ENCODE measurements around the gene MCM6.

MCM6 gene

GRCh38 chr2:135862718-135863117 lies 13.5 kb downstream of the MCM6 start:
- DNase-seq (ENCODE audit: low read depth) = no peak

GRCh38 chr2:135853401-135853800 lies 22.8 kb downstream of the MCM6 start:
- DNase-seq (ENCODE audit: low read depth) = no peak

GRCh38 chr2:135851858-135852257 lies 24.4 kb downstream of the MCM6 start:
- no peak for DNase-seq (ENCODE audit: low read depth)

DNA sequence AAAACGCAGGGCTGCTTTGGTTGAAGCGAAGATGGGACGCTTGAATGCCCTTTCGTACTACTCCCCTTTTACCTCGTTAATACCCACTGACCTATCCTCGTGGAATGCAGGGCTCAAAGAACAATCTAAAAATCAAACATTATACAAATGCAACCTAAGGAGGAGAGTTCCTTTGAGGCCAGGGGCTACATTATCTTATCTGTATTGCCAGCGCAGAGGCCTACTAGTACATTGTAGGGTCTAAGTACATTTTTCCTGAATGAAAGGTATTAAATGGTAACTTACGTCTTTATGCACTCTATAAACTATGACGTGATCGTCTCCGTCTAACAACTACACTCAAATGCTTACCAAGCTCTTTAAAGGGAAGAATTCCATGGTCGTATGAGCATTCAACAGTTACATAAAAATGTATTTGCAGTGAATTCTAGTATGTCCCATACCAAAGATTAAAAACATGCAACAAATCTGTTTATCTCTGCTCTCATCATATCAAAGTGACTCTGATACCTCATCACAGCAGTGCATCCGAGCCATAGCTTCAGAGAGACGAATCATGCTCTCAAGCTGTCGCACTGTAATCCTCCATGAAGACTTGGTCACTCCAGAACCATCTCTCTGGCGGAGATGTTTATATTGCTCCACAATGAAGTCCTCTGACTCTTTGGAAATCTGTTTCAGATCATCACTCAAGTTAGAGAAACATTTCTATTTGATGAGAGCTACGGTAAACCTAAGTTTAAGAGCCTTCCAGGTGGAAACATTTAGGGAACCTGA lies 25.2 kb downstream of the MCM6 start:
- no peak for DNase-seq (ENCODE audit: low read depth)

- DNase-seq (ENCODE audit: low read depth) = no peak
Measured at GRCh38 chr2:135849087-135849486, 27.2 kb downstream of the MCM6 start.

DNA sequence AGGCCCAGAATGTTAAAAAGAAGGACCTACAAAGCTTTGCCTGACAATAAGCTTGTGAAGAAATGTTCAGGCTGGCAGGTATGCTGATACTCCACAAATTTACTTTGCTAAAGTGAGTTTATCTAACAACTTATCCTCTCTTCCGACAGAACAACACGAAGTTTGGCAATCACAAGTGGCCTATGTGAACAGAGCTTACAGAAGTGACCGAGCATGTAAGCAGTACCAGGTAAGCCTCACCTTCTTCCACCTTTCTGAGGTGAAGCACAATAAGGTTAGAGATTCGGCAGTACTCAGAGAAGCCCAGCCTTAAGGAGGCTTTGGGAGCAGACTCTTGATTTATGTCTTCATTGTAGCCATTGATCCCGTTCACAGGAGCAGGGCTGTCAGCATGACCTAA lies 30.2 kb downstream of the MCM6 start:
- no peak for DNase-seq (ENCODE audit: low read depth)

DNA sequence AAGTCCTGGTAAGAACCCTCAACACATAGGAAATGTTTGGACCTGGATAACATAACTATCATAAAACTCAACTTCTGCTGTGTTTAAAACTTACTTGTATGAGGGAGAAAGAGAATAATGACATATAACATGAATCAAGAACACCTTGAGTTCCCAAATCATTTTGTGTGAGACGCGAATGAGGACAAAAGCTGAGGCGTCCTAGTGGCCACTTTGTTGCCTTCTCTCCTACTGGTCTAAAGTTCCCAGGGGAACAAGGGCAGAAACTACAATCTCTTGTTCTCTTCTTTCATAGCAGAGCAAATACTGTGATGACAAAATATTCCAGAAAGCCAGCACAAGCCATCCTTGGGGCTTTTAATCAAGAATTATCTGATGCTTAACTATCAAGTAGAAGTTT lies 31.0 kb downstream of the MCM6 start:
- DNase-seq (ENCODE audit: low read depth) = no peak

GRCh38 chr2:135844301-135844895 lies 31.8 kb downstream of the MCM6 start:
- no peak for DNase-seq (ENCODE audit: low read depth)

GRCh38 chr2:135843671-135844070 lies 32.6 kb downstream of the MCM6 start:
- DNase-seq (ENCODE audit: low read depth) = no peak

DNA sequence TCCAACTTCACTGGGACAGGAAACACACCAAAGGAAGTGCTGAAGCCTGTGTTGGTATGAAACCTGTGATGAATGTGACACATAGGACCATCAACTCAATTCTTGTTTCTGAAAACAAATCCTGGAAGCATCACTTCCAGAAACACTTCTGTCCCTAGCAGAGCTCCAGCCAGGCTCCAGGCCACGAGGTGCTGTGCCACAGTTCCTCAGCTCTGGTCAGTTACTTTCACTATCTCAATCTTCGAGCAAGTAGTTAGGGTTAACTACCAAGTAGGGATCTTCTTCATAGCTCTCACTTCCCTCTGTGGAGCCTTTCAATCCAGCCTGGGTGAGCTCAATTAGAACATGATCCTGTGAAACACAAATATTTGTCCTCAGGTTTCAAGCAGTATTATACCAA lies 35.6 kb downstream of the MCM6 start:
- no peak for DNase-seq (ENCODE audit: low read depth)

GRCh38 chr2:135839713-135840112 lies 36.5 kb downstream of the MCM6 start:
- no peak for DNase-seq (ENCODE audit: low read depth)

DNA sequence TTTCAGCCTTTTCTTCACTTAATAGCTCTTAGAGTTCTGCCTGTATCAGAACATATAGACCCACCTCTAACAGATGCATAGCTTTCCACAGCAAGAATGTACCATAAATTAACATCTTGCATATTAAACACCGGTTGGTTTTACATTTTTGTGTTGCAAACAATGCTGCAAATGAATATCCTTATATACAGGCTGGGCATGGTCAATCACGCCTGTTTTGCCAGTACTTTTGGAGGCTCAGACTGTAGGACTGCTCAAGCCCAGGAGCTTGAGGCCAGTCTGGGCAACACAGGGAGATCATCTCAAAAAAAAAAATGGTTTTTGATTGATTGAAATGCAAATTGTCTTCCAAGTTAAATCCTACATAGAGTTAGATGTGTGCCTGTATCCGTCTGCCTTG lies 37.7 kb downstream of the MCM6 start:
- DNase-seq (ENCODE audit: low read depth) = no peak

DNA sequence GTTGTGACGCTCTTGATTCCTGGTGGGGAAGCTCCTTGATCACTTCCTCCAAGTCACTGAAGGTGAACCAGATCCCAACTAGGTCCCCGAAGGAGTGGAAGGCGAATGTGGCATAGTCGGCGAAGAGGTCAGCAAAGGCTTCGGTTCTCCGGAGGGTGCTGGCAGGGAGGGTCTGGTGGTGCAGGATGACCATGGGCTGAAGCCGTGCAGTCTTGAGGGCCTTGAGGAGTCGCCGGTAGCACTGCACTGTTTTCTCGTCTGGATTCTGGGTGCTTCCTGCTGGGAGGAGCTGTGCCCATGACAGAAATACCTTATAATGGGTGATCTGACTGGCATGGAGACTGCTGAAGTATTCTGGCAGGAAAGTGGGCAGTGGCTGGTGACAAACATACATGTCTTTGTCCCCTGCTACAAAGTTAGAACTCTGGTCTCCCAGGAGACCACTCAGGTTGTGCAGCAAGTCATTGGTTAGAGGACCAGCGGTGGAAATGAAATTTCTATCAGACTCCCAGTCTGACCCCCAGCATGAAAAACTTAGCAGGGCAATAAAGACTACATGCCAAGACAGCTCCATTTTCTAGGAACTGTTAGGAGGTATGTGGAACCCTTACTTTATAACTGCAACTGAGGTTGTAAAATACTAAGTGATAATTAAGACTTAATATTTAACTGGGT lies 39.5 kb downstream of the MCM6 start, which contains the start of gene LCT:
TSS of gene LCT (minus strand) at position 589 of the 675 bp plus-strand sequence. CDS start at position 574, 15 bp downstream.
- DNase-seq (ENCODE audit: low read depth) = no peak

DNA sequence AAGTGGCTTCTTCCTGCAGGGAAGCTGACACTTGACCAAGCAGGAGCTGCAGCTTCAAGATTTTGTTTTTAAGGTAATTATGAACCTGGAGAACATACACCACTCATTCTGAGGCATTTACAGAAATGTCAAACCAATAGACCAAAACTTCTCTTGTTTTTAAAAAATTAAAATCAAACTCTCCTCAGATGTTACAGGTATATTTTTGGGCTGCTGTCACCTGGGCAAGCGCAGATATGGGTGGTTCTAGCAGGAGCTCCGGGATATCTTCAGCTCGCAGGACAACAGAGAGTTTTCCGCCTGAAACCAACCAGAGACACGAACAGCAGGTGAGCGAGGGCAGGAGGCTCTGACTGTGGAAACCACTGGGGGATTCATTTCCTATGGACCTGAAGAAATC lies 43.4 kb downstream of the MCM6 start:
- DNase-seq (ENCODE audit: low read depth) = no peak

GRCh38 chr2:135831180-135831812 lies 44.9 kb downstream of the MCM6 start:
- DNase-seq (ENCODE audit: low read depth) = no peak

GRCh38 chr2:135829378-135830135 lies 46.7 kb downstream of the MCM6 start:
- DNase-seq (ENCODE audit: low read depth) = no peak

GRCh38 chr2:135826544-135826943 lies 49.7 kb downstream of the MCM6 start:
- no peak for DNase-seq (ENCODE audit: low read depth)

- no peak for DNase-seq (ENCODE audit: low read depth)
Measured at GRCh38 chr2:135825550-135826176, 50.6 kb downstream of the MCM6 start.

- no peak for DNase-seq (ENCODE audit: low read depth)
Measured at GRCh38 chr2:135825131-135825530, 51.1 kb downstream of the MCM6 start.

DNA sequence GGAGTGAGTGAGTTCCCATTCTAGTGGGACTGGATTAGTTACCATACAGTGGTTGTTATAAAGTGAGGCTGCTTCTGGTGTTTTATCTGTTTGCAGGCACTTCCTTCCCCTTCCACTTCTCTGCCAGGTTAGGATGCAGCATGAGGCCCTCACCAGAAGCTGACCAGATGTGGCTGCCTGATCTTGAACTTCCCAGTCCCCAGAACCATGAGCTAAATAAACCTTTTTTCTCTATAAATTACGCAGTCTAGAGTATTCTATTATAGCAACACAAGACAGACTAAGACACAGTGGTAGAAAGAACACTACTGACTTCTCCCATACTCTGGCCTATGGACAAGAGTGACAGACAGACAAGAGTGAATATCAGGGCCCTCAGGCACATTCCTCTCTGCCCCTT lies 53.4 kb downstream of the MCM6 start:
- DNase-seq (ENCODE audit: low read depth) = no peak

- no peak for DNase-seq (ENCODE audit: low read depth)
Measured at GRCh38 chr2:135821190-135821589, 55.1 kb downstream of the MCM6 start.

Measured in T-helper 22 cell (primary cell).